HG03378 (cell line): Measurements from ENCODE around the gene ARID3A.

ENCODE experiments used
- ATAC-seq: cut with Tn5 transposase; IDR thresholded peaks from one replicate; pipeline ENCODE4 v1.9.1; 2021; ENCODE audit warnings: mild to moderate bottlenecking, moderate library complexity; ENCODE audit not compliant: unreplicated experiment

ARID3A gene

DNA sequence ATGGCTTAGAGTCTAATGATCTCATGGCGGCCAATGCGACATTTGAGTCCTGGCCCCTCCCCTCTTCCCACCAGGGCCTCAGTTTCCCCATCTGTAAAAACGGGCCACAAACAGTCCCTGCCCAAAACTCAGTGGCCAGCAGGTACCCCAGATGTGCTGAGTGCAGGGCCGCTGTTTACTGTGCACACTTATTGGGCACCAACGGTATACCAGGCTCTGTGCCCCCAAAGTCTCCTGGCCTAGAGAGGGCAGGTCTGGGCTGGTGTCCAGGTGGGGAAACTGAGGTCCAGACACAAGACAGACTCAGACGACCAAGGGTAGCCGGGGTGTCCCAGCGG lies 34.7 kb downstream of the ARID3A start:
- ATAC-seq, result no peak

DNA sequence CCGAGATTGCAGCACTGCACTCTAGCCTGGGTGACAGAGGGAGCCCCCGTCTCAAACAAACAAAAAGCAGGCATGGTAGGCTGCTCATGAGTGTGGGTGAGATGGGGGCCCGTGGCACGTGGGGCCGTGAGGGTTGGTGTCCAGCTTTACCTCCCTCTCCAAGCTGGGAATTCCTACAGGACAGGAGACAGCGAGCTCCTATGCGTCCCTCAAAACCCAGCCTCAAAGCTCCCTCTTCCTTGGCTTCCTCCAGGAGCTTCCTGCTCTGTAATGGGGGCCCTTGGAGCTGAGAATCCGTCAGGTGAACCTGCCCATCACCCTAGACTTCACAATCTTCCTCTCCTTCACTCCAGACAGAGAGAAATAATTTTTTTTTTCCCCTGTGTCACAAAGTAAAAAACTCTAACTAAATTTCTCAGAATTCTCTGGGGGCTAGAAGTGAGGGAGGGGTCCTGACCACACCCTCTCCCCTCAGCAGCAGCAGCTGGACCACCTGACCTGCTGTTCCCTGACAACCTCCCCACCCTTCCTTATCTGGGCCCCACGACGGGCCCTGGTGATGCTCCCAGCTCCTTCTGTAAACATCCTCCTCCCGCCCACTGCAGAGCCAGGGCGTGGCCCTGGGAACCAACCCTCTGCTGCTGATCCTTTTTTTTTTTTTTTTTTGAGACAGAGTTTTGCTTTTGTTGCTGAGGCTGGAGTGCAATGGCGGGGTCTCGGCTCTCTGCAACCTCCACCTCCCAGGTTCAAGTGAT lies 36.2 kb downstream of the ARID3A start:
- no peak for ATAC-seq

GRCh38 chr19:962683-963400 lies 37.0 kb downstream of the ARID3A start:
- no peak for ATAC-seq

- no peak for ATAC-seq
Observed at GRCh38 chr19:963486-963951, 37.7 kb downstream of the ARID3A start.

DNA sequence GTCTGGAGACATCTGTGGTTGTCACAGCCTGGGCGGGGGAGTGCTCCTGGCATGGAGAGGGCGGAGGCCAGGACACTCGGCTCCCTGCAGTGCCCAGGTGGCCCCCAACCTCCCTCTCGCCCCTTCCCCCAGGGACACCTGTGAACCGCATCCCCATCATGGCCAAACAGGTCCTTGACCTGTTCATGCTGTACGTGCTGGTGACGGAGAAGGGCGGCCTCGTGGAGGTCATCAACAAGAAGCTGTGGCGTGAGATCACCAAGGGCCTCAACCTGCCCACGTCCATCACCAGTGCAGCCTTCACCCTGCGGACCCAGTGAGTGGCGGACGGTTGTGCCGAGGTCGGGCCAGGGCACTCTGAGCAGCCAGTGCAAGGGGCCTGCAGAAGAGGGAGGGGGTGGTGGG lies 38.3 kb downstream of the ARID3A start:
- no peak for ATAC-seq

DNA sequence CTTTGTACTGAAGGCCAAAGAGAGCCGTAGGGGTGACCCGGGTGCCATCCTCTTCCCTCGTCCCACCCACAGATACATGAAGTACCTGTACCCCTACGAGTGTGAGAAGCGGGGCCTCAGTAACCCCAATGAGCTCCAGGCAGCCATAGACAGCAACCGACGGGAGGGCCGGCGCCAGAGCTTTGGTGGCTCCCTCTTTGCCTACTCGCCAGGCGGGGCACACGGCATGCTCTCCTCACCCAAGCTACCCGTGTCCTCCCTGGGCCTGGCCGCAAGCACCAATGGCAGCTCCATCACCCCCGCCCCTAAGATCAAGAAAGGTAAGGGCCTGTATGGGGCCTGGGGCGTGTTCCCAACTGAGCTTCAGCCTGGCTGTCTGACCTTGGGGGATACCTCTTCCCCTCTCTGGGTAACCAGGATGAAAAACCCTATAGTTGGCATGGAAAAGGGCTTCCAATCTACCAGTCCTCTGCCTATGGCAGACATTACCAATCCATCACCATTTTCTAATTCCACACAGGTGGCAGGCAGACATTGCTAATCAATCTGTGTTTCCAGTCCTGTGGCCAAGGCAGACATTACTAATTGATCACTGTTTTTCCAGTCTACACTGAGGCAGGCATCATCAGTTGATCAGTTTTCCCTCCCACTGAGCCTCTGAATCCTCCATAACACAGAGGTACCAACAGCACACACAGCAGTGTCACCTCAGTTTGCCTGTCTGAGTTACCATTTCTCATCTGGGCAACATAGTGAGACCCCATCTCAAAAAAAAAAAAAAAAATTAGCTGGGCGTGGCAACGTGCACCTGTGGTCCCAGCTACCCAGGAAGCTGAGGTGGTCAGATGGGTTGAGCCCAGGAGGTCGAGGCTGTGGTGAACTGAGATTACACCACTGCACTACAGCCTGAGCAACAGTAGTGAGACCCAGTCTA lies 39.2 kb downstream of the ARID3A start:
- ATAC-seq, result no peak

GRCh38 chr19:966485-967088 lies 40.8 kb downstream of the ARID3A start:
- no peak for ATAC-seq

DNA sequence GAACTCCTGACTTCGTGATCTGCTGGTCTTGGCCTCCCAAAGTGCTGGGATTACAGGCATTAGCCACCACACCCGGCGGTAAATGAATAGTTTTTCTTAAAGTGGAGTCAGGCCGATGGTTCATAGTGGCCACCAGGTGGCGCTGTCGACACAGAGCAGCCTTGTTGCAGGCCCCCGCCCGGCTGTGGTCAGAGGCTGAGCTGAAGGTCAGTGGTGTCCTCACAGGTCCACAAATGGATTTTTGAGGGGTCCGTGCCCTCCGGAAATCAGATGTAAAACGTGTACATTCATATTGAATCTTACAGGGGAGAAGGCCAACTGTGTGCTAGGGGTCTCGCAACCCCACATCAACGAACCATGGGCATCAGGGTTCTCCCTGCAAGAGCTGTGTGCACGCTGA lies 44.9 kb downstream of the ARID3A start:
- ATAC-seq, result no peak

- ATAC-seq, result no peak
Observed at GRCh38 chr19:971795-972194, 46.0 kb downstream of the ARID3A start.

DNA sequence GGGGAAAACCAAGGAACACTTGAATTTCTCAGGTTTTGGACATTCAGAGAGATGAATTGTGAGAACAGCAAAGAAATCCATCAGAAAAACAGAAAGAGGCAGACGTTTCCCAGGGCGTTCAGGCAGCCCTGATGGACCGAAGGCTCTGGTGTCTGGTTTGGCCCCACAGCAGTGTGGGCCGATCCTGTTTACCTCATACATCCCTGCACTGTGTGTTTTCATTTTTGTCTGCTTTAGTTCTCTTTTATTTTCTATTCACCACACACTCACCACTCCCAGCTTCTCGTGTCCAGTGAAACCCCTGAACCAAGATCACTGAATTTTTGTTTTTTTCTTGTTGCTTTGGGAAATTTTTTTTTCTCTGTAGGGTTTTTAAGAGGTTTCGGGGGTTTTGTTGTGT lies 46.4 kb downstream of the ARID3A start:
- ATAC-seq, result no peak

GRCh38 chr19:973726-974563 lies 48.1 kb downstream of the ARID3A start:
- no peak for ATAC-seq

DNA sequence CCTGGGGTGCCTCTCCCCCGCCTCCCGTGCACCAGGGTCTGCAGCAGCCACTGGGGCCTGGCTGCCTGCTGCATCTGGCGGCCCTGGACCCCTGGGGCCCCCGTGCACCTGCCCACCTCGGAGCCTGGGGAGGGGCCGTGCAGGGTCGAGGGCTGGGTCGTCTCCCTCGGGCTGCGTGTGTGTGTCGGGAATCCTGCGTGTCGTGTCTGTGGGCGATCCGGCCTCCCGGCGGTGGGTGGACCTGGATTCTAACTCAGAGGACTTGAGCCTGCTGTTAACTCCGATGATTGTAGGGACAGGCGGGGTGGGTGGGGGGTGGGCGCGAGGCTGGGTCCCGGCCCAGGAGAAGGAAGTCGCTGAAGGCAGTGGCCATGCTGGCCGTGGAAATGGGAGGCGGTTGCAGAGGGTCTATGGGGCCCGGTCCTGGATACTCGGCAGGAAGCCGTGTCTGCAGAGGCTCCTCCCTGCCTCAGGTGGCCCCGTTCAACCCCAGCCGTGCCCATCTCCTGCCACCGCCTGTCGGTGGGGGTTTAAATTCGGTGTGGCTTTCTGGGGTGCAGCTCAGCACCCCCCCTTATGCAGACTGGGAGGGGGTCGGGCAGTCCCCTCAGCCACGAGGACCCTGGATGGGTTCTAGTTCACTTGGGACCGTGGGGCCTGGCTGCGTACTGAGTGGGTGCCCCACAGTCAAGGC lies 48.9 kb downstream of the ARID3A start:
- no peak for ATAC-seq

GRCh38 chr19:976476-976875 lies 50.6 kb downstream of the ARID3A start:
- no peak for ATAC-seq

GRCh38 chr19:977058-977464 lies 51.2 kb downstream of the ARID3A start:
- ATAC-seq, result no peak

DNA sequence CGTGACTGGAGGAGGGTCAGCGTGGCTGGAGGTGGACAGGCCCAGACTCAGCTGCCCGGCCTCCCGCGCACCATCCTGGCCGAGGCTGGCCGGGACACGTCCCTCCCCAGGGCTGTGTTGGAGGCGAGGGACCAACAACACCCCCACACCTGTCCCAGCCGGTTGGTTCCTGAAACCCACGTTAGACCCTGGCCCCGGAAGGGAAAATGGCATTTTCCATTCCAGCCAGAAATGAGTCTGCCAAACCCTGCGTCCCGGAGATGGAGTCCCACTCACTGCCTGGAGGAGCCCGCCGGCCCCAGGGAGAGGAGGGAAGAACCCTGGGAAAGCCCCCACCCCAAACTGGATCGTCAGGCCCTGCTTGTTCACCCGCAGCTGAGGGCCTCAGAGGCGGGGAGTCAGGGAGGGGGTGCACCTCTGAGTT lies 53.5 kb downstream of the ARID3A start:
- ATAC-seq, result no peak

GRCh38 chr19:980133-980998 lies 54.5 kb downstream of the ARID3A start:
- ATAC-seq, result no peak

DNA sequence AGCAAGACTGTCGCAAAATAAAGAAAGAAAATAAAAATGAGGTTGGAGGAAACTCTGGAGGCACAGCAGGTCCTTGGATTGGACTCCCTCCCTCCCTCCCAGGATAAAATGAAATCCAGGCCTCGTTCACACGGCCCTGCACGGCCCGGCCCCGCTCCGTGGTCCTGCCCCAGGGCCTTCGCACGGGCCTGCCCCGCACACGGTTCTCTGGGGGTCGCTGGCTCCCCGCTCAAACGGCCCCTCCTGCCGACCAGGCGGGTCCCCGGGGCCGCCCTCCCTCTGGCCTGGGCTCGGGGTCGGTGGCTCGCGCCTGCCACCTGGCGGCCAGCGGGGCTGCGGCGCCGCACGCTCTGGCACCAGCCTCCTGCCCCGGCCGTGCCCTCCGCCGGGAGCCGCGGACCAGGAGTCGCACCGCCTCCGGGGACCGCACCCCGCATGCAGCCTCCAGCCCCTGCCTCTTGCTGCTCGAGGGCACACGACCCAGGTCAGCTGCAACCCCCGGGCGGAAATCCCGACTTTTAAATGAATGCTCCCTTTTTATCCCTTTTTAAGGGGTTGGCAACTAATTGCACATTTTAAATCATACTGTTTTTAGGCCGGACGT lies 56.8 kb downstream of the ARID3A start:
- ATAC-seq, result no peak
